ENCODE data around the gene ARAP1.

The ARAP1 gene

GRCh38 chr11:72750556-72751115, 1.6 kb downstream of the ARAP1 start:
- Histone ChIP-seq H3K27me3 (ENCODE audit: control insufficient read depth, insufficient read depth, low read length, poor library complexity, severe bottlenecking) (no peaks in the 10 kb centered on the region), H3K4me1 (ENCODE audit: control insufficient read depth, insufficient read depth, low read length) (peaks cover 27% of the 10 kb centered on the region), H3K27ac (ENCODE audit: insufficient read depth, low read depth, low read length, poor library complexity, severe bottlenecking) (no peak overlapping the region), H3K4me3 (ENCODE audit: insufficient read depth, low read depth, low read length) (no peak overlapping the region), H3K36me3 (ENCODE audit: control insufficient read depth, insufficient read depth, low read length) (no peaks in the 10 kb centered on the region), H3K9me3 (ENCODE audit: control insufficient read depth, low read length) (no peaks in the 10 kb centered on the region)
- WGBS, 2 experiments = 94 to 100% methylated on average over 2 of the region's 2 CpGs

GRCh38 chr11:72750086-72750485, 2.1 kb downstream of the ARAP1 start:
- H3K9me3 ChIP-seq (ENCODE audit: control insufficient read depth, low read length) = no peaks in the 10 kb centered on the region
- H3K4me1 ChIP-seq (ENCODE audit: control insufficient read depth, insufficient read depth, low read length) = peaks cover 27% of the 10 kb centered on the region
- no peak overlapping the region for H3K27ac ChIP-seq (ENCODE audit: insufficient read depth, low read depth, low read length, poor library complexity, severe bottlenecking)
- no peaks in the 10 kb centered on the region for H3K27me3 ChIP-seq (ENCODE audit: control insufficient read depth, insufficient read depth, low read length, poor library complexity, severe bottlenecking)
- no peaks in the 10 kb centered on the region for H3K36me3 ChIP-seq (ENCODE audit: control insufficient read depth, insufficient read depth, low read length)
- H3K4me3 ChIP-seq (ENCODE audit: insufficient read depth, low read depth, low read length) = no peak overlapping the region
- WGBS, 2 experiments = 81 to 82% methylated on average over 8 to 9 of the region's 9 CpGs

GRCh38 chr11:72747289-72747855, 4.8 kb downstream of the ARAP1 start:
- Histone ChIP-seq H3K36me3 (ENCODE audit: control insufficient read depth, insufficient read depth, low read length) (no peaks in the 10 kb centered on the region), H3K27ac (ENCODE audit: insufficient read depth, low read depth, low read length, poor library complexity, severe bottlenecking) (no peak overlapping the region), H3K4me1 (ENCODE audit: control insufficient read depth, insufficient read depth, low read length) (peaks cover 22% of the 10 kb centered on the region), H3K9me3 (ENCODE audit: control insufficient read depth, low read length) (no peaks in the 10 kb centered on the region), H3K27me3 (ENCODE audit: control insufficient read depth, insufficient read depth, low read length, poor library complexity, severe bottlenecking) (no peaks in the 10 kb centered on the region), H3K4me3 (ENCODE audit: insufficient read depth, low read depth, low read length) (no peak overlapping the region)
- 92 to 93% methylated on average over 6 of the region's 6 CpGs for WGBS, 2 experiments

GRCh38 chr11:72746821-72747220, 5.4 kb downstream of the ARAP1 start:
- Histone ChIP-seq H3K36me3 (ENCODE audit: control insufficient read depth, insufficient read depth, low read length) (no peaks in the 10 kb centered on the region), H3K9me3 (ENCODE audit: control insufficient read depth, low read length) (no peaks in the 10 kb centered on the region), H3K27me3 (ENCODE audit: control insufficient read depth, insufficient read depth, low read length, poor library complexity, severe bottlenecking) (no peaks in the 10 kb centered on the region), H3K4me3 (ENCODE audit: insufficient read depth, low read depth, low read length) (no peak overlapping the region), H3K4me1 (ENCODE audit: control insufficient read depth, insufficient read depth, low read length) (peaks cover 28% of the 10 kb centered on the region), H3K27ac (ENCODE audit: insufficient read depth, low read depth, low read length, poor library complexity, severe bottlenecking) (no peak overlapping the region)
- WGBS, 2 experiments = 86 to 95% methylated on average over 3 of the region's 3 CpGs

GRCh38 chr11:72745925-72746550, 6.2 kb downstream of the ARAP1 start:
- H3K4me1 ChIP-seq (ENCODE audit: control insufficient read depth, insufficient read depth, low read length) = peaks cover 29% of the 10 kb centered on the region
- no peaks in the 10 kb centered on the region for H3K9me3 ChIP-seq (ENCODE audit: control insufficient read depth, low read length)
- no peaks in the 10 kb centered on the region for H3K36me3 ChIP-seq (ENCODE audit: control insufficient read depth, insufficient read depth, low read length)
- H3K27ac ChIP-seq (ENCODE audit: insufficient read depth, low read depth, low read length, poor library complexity, severe bottlenecking) = no peak overlapping the region
- 88 to 90% methylated on average over 11 of the region's 11 CpGs for WGBS, 2 experiments
- H3K4me3 ChIP-seq (ENCODE audit: insufficient read depth, low read depth, low read length) = no peak overlapping the region
- no peaks in the 10 kb centered on the region for H3K27me3 ChIP-seq (ENCODE audit: control insufficient read depth, insufficient read depth, low read length, poor library complexity, severe bottlenecking)

- H3K27me3 ChIP-seq (ENCODE audit: control insufficient read depth, insufficient read depth, low read length, poor library complexity, severe bottlenecking) = no peaks in the 10 kb centered on the region
- H3K4me1 ChIP-seq (ENCODE audit: control insufficient read depth, insufficient read depth, low read length) = peaks cover 29% of the 10 kb centered on the region
- no peaks in the 10 kb centered on the region for H3K36me3 ChIP-seq (ENCODE audit: control insufficient read depth, insufficient read depth, low read length)
- H3K4me3 ChIP-seq (ENCODE audit: insufficient read depth, low read depth, low read length) = no peak overlapping the region
- no peaks in the 10 kb centered on the region for H3K9me3 ChIP-seq (ENCODE audit: control insufficient read depth, low read length)
- WGBS, 2 experiments = 85 to 86% methylated on average over 5 of the region's 5 CpGs
- no peak overlapping the region for H3K27ac ChIP-seq (ENCODE audit: insufficient read depth, low read depth, low read length, poor library complexity, severe bottlenecking)
These were observed 6.7 kb downstream of the ARAP1 start for GRCh38 chr11:72745511-72745910.

- no peaks in the 10 kb centered on the region for H3K9me3 ChIP-seq (ENCODE audit: control insufficient read depth, low read length)
- peaks cover 29% of the 10 kb centered on the region for H3K4me1 ChIP-seq (ENCODE audit: control insufficient read depth, insufficient read depth, low read length)
- H3K4me3 ChIP-seq (ENCODE audit: insufficient read depth, low read depth, low read length) = no peak overlapping the region
- 81 to 82% methylated on average over 6 of the region's 6 CpGs for WGBS, 2 experiments
- no peaks in the 10 kb centered on the region for H3K27me3 ChIP-seq (ENCODE audit: control insufficient read depth, insufficient read depth, low read length, poor library complexity, severe bottlenecking)
- no peaks in the 10 kb centered on the region for H3K36me3 ChIP-seq (ENCODE audit: control insufficient read depth, insufficient read depth, low read length)
- no peak overlapping the region for H3K27ac ChIP-seq (ENCODE audit: insufficient read depth, low read depth, low read length, poor library complexity, severe bottlenecking)
These were observed 7.7 kb downstream of the ARAP1 start for GRCh38 chr11:72744474-72744873.

- H3K36me3 ChIP-seq (ENCODE audit: control insufficient read depth, insufficient read depth, low read length) = no peaks in the 10 kb centered on the region
- WGBS, 2 experiments = 75 to 80% methylated on average over 6 of the region's 6 CpGs
- no peaks in the 10 kb centered on the region for H3K27me3 ChIP-seq (ENCODE audit: control insufficient read depth, insufficient read depth, low read length, poor library complexity, severe bottlenecking)
- H3K4me1 ChIP-seq (ENCODE audit: control insufficient read depth, insufficient read depth, low read length) = peaks cover 29% of the 10 kb centered on the region
- H3K9me3 ChIP-seq (ENCODE audit: control insufficient read depth, low read length) = no peaks in the 10 kb centered on the region
- no peak overlapping the region for H3K27ac ChIP-seq (ENCODE audit: insufficient read depth, low read depth, low read length, poor library complexity, severe bottlenecking)
- no peak overlapping the region for H3K4me3 ChIP-seq (ENCODE audit: insufficient read depth, low read depth, low read length)
These were observed 8.6 kb downstream of the ARAP1 start for GRCh38 chr11:72743321-72744221.

- H3K27ac ChIP-seq (ENCODE audit: insufficient read depth, low read depth, low read length, poor library complexity, severe bottlenecking) = no peak overlapping the region
- no peaks in the 10 kb centered on the region for H3K36me3 ChIP-seq (ENCODE audit: control insufficient read depth, insufficient read depth, low read length)
- no peak overlapping the region for H3K4me3 ChIP-seq (ENCODE audit: insufficient read depth, low read depth, low read length)
- WGBS, 2 experiments = 86 to 93% methylated on average over 7 of the region's 7 CpGs
- H3K9me3 ChIP-seq (ENCODE audit: control insufficient read depth, low read length) = no peaks in the 10 kb centered on the region
- H3K4me1 ChIP-seq (ENCODE audit: control insufficient read depth, insufficient read depth, low read length) = peaks cover 29% of the 10 kb centered on the region
- no peaks in the 10 kb centered on the region for H3K27me3 ChIP-seq (ENCODE audit: control insufficient read depth, insufficient read depth, low read length, poor library complexity, severe bottlenecking)
These were observed 9.5 kb downstream of the ARAP1 start for GRCh38 chr11:72742513-72743320.

Data from ectodermal cell (in vitro differentiated cells).